Uterus (tissue), 4 donors: ENCODE results near the gene MBTD1. TPM values are rescaled to one million over a fixed set of nuclear protein-coding genes. Genes with fewer than 3 reads are reported as not detected.

ENCODE experiments used
- DNase-seq, 2 donors: peaks; one replicate each; pipeline ENCODE4 v3.0.0-alpha.2; 2019 to 2020
- H3K27ac ChIP-seq, 2 donors: fragments of 200-600 bp; sonication (generic); 1 replicate in 1 of 2; 2 replicates in 1 of 2; pipeline ENCODE4 v1.5.1; 2016 to 2018
- H3K27me3 ChIP-seq, 2 donors: fragments of 200-600 bp; sonication (generic); one replicate each; pipeline ENCODE4 v1.5.1; 2018 to 2019; ENCODE audit warnings: control low read depth in 1 of 2
- H3K36me3 ChIP-seq, 2 donors: fragments of 200-600 bp; sonication (generic); one replicate each; pipeline ENCODE4 v1.5.1; 2019; ENCODE audit warnings: control low read depth in 1 of 2
- H3K4me1 ChIP-seq, 2 donors: fragments of 200-600 bp; sonication (generic); one replicate each; pipeline ENCODE4 v1.5.1; 2018 to 2019; ENCODE audit warnings: control low read depth in 1 of 2
- H3K4me3 ChIP-seq, 2 donors: fragments of 200-600 bp; sonication (generic); 1 replicate in 1 of 2; 2 replicates in 1 of 2; pipeline ENCODE4 v1.5.1; 2018 to 2019; ENCODE audit warnings: mild to moderate bottlenecking in 1 of 2
- H3K9me3 ChIP-seq, 2 donors: fragments of 200-600 bp; sonication (generic); one replicate each; pipeline ENCODE4 v1.5.1; 2019; ENCODE audit warnings: control low read depth in 1 of 2
- CTCF ChIP-seq, 4 experiments: fragments of 200-600 bp in 2 of 4; fragments of 450-650 bp in 2 of 4; sonication (generic) in 2 of 4; IDR thresholded peaks; one replicate each; pipeline ENCODE4 v1.5.1; 2016 to 2019; ENCODE audit warnings: antibody characterized with exemption in 4 of 4, mild to moderate bottlenecking in 2 of 4, moderate library complexity in 1 of 4
- POLR2A ChIP-seq, 2 donors: fragments of 450-650 bp; IDR thresholded peaks; one replicate each; pipeline ENCODE4 v1.6.1; 2016; ENCODE audit warnings: antibody characterized with exemption in 2 of 2, mild to moderate bottlenecking in 1 of 2, moderate library complexity in 1 of 2
- intact Hi-C: fragments of 100-400 bp; cut with DNase I; formaldehyde crosslinking; loops from one replicate; pipeline ENCODE4 v1.15.1; 2023; ENCODE audit warnings: low total_unique reads
- total RNA-seq, 4 donors: library from RNA; depleted of rRNA in 3 of 4; stranded (reverse); fragments of >200 nt in 3 of 4; gene quantifications; one replicate each; pipeline versions ENCODE4 v1.1.0 to v1.2.4, GENCODE V29; 2014 to 2023
- donor health status: DM: yes; HTN: yes; CAD: no.

MBTD1 gene
- total RNA-seq, 4 donors from 2014 or later = 13.6 to 60.9 (median 30.5) TPM

- DNase-seq = no peak
- H3K4me3 ChIP-seq = no peak overlapping the region
- H3K9me3 ChIP-seq = no peaks in the 10 kb centered on the region
- H3K4me1 ChIP-seq = peaks cover 0 to 10% of the 10 kb centered on the region in 2 donors
- intact Hi-C loops = no loop called here
- H3K27ac ChIP-seq = no peak overlapping the region
- no peak for TF ChIP-seq CTCF (IDR thresholded peaks at IDR 0.05)
- TF ChIP-seq POLR2A (IDR thresholded peaks at IDR 0.05) = no peak
- no peaks in the 10 kb centered on the region for H3K27me3 ChIP-seq
- H3K36me3 ChIP-seq = no peaks in the 10 kb centered on the region
These were observed 4.2 kb downstream of the MBTD1 start for GRCh38 chr17:51255673-51256072.

- Histone ChIP-seq H3K4me3 (no peak overlapping the region), H3K27me3 (no peaks in the 10 kb centered on the region), H3K4me1 (peaks cover 0 to 5% of the 10 kb centered on the region in 2 donors), H3K27ac (no peak overlapping the region), H3K9me3 (no peaks in the 10 kb centered on the region), H3K36me3 (no peaks in the 10 kb centered on the region)
- intact Hi-C loops = no loop called here
- no peak for DNase-seq
- TF ChIP-seq POLR2A (IDR thresholded peaks at IDR 0.05) (no peak), CTCF (IDR thresholded peaks at IDR 0.05) (no peak)
These were observed 8.8 kb downstream of the MBTD1 start for GRCh38 chr17:51251010-51251409.

GRCh38 chr17:51250314-51250840 lies 9.5 kb downstream of the MBTD1 start:
- Histone ChIP-seq H3K27me3 (no peaks in the 10 kb centered on the region), H3K4me1 (peaks cover 0 to 5% of the 10 kb centered on the region in 2 donors), H3K27ac (no peak overlapping the region), H3K4me3 (no peak overlapping the region), H3K36me3 (no peaks in the 10 kb centered on the region), H3K9me3 (no peaks in the 10 kb centered on the region)
- intact Hi-C loops = no loop called here
- TF ChIP-seq CTCF (IDR thresholded peaks at IDR 0.05) (no peak), POLR2A (IDR thresholded peaks at IDR 0.05) (no peak)
- no peak for DNase-seq

- intact Hi-C loops = no loop called here
- no peaks in the 10 kb centered on the region for H3K4me1 ChIP-seq
- TF ChIP-seq CTCF (IDR thresholded peaks at IDR 0.05) (no peak), POLR2A (IDR thresholded peaks at IDR 0.05) (no peak)
- no peaks in the 10 kb centered on the region for H3K9me3 ChIP-seq
- H3K36me3 ChIP-seq = no peaks in the 10 kb centered on the region
- H3K4me3 ChIP-seq = no peak overlapping the region
- H3K27ac ChIP-seq = no peak overlapping the region
- no peaks in the 10 kb centered on the region for H3K27me3 ChIP-seq
- DNase-seq = no peak
These were observed 14.3 kb downstream of the MBTD1 start for GRCh38 chr17:51245535-51245934.

GRCh38 chr17:51244041-51244440 lies 15.8 kb downstream of the MBTD1 start:
- intact Hi-C loops = no loop called here
- no peak for DNase-seq
- no peak for TF ChIP-seq POLR2A (IDR thresholded peaks at IDR 0.05)

GRCh38 chr17:51240275-51240674 lies 19.6 kb downstream of the MBTD1 start:
- Histone ChIP-seq H3K27me3 (no peaks in the 10 kb centered on the region), H3K27ac (no peak overlapping the region), H3K4me3 (no peak overlapping the region), H3K9me3 (no peaks in the 10 kb centered on the region), H3K36me3 (no peaks in the 10 kb centered on the region), H3K4me1 (no peaks in the 10 kb centered on the region)
- DNase-seq = no peak
- no peak for TF ChIP-seq POLR2A (IDR thresholded peaks at IDR 0.05)
- no peak for TF ChIP-seq CTCF (IDR thresholded peaks at IDR 0.05)
- intact Hi-C loops = no loop called here

More at GRCh38 chr17:51244041-51244440, 15.8 kb downstream of the MBTD1 start:
- H3K27me3 ChIP-seq = no peaks in the 10 kb centered on the region
- H3K4me3 ChIP-seq = no peak overlapping the region
- H3K4me1 ChIP-seq = no peaks in the 10 kb centered on the region
- H3K9me3 ChIP-seq = no peaks in the 10 kb centered on the region
- H3K27ac ChIP-seq = no peak overlapping the region
- no peaks in the 10 kb centered on the region for H3K36me3 ChIP-seq
